Loucy (cell line): ENCODE results near the gene SNTB2.

Experiments
- H2AFZ ChIP-seq: fragments of 200-600 bp; sonication (generic); 2 replicates; pipeline ENCODE4 v1.6.0; 2016; ENCODE audit warnings: antibody characterized with exemption, mild to moderate bottlenecking, low read length, moderate library complexity
- H3F3A ChIP-seq: fragments of 200-600 bp; 2 replicates; pipeline ENCODE4 v1.6.0; 2016; ENCODE audit warnings: antibody characterized with exemption, low read depth, mild to moderate bottlenecking
- H3K27me3 ChIP-seq: fragments of 200-600 bp; sonication (generic); 2 replicates; pipeline ENCODE4 v1.6.1; 2014; ENCODE audit warnings: low read length, mild to moderate bottlenecking; ENCODE audit not compliant: insufficient read depth, poor library complexity, severe bottlenecking
- H3K36me3 ChIP-seq: fragments of 200-600 bp; sonication (generic); 2 replicates; pipeline ENCODE4 v1.6.1; 2016; ENCODE audit warnings: low read length; ENCODE audit not compliant: insufficient read depth
- H3K4me1 ChIP-seq: fragments of 200-600 bp; sonication (generic); 2 replicates; pipeline ENCODE4 v1.5.1; 2014; ENCODE audit warnings: low read length, mild to moderate bottlenecking; ENCODE audit not compliant: insufficient read depth, poor library complexity, severe bottlenecking
- H3K4me2 ChIP-seq: fragments of 200-600 bp; sonication (generic); 2 replicates; pipeline ENCODE4 v1.6.0; 2014; ENCODE audit warnings: antibody characterized with exemption, low read length, low read depth, mild to moderate bottlenecking; ENCODE audit not compliant: poor library complexity, severe bottlenecking
- H3K4me3 ChIP-seq: fragments of 200-600 bp; sonication (generic); 2 replicates; pipeline ENCODE4 v1.5.1; 2014; ENCODE audit warnings: low read length, mild to moderate bottlenecking, mixed read lengths; ENCODE audit not compliant: poor library complexity, severe bottlenecking
- H3K79me2 ChIP-seq: fragments of 200-600 bp; sonication (generic); 2 replicates; pipeline ENCODE4 v1.6.1; 2014; ENCODE audit warnings: low read length; ENCODE audit not compliant: insufficient read depth
- H3K9ac ChIP-seq: fragments of 200-600 bp; sonication (generic); 2 replicates; pipeline ENCODE4 v1.6.0; 2014; ENCODE audit warnings: mild to moderate bottlenecking, low read depth, low read length, moderate library complexity; ENCODE audit not compliant: poor library complexity, severe bottlenecking
- H3K9me2 ChIP-seq: fragments of 200-600 bp; sonication (generic); replicated peaks from 2 replicates; pipeline ENCODE4 v1.6.1; 2016; ENCODE audit warnings: low read depth, low read length, mixed read lengths
- H3K9me3 ChIP-seq: fragments of 200-600 bp; sonication (generic); 2 replicates; pipeline ENCODE4 v1.6.1; 2014; ENCODE audit warnings: mild to moderate bottlenecking, antibody characterized with exemption, low read length, low read depth; ENCODE audit not compliant: insufficient read depth
- H4K20me1 ChIP-seq: fragments of 200-600 bp; sonication (generic); 2 replicates; pipeline ENCODE4 v1.6.0; 2014; ENCODE audit warnings: antibody characterized with exemption, low read length, mild to moderate bottlenecking; ENCODE audit not compliant: insufficient read depth, poor library complexity, severe bottlenecking
- EZH2phosphoT487 ChIP-seq: fragments of 200-600 bp; IDR thresholded peaks from 2 replicates; pipeline ENCODE4 v1.6.1; 2018; ENCODE audit warnings: antibody characterized with exemption, mild to moderate bottlenecking, moderate library complexity, borderline replicate concordance
- TF ChIP-seq, protein P1 (sequence below): fragments of 200-600 bp; sonication (generic); conservative IDR thresholded peaks from 2 replicates; pipeline ENCODE4 v1.5.1; 2014; ENCODE audit warnings: mild to moderate bottlenecking, antibody characterized with exemption, low read length

Gene SNTB2

DNA sequence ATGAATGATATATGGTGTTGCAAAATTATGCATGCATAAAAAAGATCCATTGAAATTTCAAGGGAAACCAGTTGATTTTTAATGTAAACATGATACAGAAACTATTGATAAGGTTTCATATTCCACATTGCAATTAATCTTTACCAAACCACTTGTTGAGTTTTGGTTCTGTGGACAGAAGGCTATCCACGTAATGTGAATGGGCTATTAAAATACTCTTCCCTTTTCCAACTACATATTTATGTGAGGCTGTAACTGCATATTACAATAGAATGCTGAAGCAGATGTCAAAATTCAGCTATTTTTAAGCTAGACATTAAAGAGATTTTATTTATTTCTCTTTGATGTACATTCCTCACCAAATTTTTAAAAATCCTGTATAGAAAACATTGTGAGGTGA is 90.4 kb downstream of the SNTB2 start:
- Histone ChIP-seq H3K4me2 (no peak overlapping the region), H3K27me3 (no peaks in the 10 kb centered on the region), H3K4me1 (no peaks in the 10 kb centered on the region), H3K4me3 (no peak overlapping the region), H3K9ac (no peak overlapping the region), H4K20me1 (no peaks in the 10 kb centered on the region), H2AFZ (no peak overlapping the region), H3K36me3 (peaks cover under 1% of the 10 kb centered on the region; the same call in 1 of the 2 replicates), H3K9me3 (no peaks in the 10 kb centered on the region), H3K9me2 (no peaks in the 10 kb centered on the region), H3K79me2 (no peaks in the 10 kb centered on the region), H3F3A (no peaks in the 10 kb centered on the region)
- TF ChIP-seq EZH2phosphoT487 = no peak
- TF ChIP-seq, protein P1, sequence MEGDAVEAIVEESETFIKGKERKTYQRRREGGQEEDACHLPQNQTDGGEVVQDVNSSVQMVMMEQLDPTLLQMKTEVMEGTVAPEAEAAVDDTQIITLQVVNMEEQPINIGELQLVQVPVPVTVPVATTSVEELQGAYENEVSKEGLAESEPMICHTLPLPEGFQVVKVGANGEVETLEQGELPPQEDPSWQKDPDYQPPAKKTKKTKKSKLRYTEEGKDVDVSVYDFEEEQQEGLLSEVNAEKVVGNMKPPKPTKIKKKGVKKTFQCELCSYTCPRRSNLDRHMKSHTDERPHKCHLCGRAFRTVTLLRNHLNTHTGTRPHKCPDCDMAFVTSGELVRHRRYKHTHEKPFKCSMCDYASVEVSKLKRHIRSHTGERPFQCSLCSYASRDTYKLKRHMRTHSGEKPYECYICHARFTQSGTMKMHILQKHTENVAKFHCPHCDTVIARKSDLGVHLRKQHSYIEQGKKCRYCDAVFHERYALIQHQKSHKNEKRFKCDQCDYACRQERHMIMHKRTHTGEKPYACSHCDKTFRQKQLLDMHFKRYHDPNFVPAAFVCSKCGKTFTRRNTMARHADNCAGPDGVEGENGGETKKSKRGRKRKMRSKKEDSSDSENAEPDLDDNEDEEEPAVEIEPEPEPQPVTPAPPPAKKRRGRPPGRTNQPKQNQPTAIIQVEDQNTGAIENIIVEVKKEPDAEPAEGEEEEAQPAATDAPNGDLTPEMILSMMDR = no peak

DNA sequence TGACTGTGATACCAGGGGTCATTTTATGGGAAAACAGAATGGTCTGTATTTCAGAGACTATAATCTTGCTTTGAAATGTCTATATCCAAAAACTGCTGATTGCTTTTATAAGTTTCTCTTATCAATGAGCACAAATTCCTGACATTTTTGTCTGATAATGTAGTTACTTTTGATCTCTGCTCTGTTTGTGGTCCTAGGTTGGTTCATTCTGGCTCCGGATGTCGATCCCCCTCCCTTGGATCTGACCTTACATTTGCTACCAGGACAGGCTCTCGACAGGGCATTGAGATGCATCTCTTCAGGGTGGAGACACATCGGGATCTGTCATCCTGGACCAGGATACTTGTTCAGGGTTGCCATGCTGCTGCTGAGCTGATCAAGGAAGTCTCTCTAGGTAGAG is 96.9 kb downstream of the SNTB2 start:
- Histone ChIP-seq H3K36me3 (peaks cover 14% of the 10 kb centered on the region), H3K4me1 (no peaks in the 10 kb centered on the region), H2AFZ (no peak overlapping the region), H4K20me1 (no peaks in the 10 kb centered on the region), H3K4me2 (no peak overlapping the region), H3K9me2 (no peaks in the 10 kb centered on the region), H3K27me3 (no peaks in the 10 kb centered on the region), H3K9ac (no peak overlapping the region), H3K9me3 (no peaks in the 10 kb centered on the region), H3F3A (no peaks in the 10 kb centered on the region), H3K79me2 (no peaks in the 10 kb centered on the region), H3K4me3 (no peak overlapping the region)
- TF ChIP-seq EZH2phosphoT487 = no peak
- TF ChIP-seq, protein P1 = no peak

DNA sequence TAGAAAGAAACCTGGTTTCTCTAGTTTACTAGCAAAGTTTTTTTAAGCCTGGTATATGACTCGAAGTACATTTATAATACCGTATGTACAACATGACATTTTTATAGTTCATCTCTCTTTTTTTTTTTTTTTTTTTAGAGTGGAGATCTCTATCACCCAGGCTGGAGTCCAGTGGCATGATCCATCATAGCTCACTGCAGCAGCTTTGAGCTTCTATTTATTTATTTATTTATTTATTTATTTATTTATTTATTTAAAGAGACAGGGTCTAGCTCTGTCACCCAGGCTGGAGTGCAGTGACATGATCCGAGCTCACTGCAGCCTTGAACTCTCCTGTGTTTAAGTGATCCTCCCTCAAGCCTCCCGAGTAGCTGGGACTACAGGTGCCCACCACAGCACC is 98.3 kb downstream of the SNTB2 start:
- no peaks in the 10 kb centered on the region for H3K27me3 ChIP-seq
- no peaks in the 10 kb centered on the region for H3K4me1 ChIP-seq
- H3K4me2 ChIP-seq = no peak overlapping the region
- H3K36me3 ChIP-seq = peaks cover 14% of the 10 kb centered on the region
- no peak overlapping the region for H3K4me3 ChIP-seq
- no peaks in the 10 kb centered on the region for H3K79me2 ChIP-seq
- H4K20me1 ChIP-seq = no peaks in the 10 kb centered on the region
- no peaks in the 10 kb centered on the region for H3K9me3 ChIP-seq
- H3K9ac ChIP-seq = no peak overlapping the region
- TF ChIP-seq, protein P1 = no peak
- TF ChIP-seq EZH2phosphoT487 = no peak
- H2AFZ ChIP-seq = no peak overlapping the region
- no peaks in the 10 kb centered on the region for H3F3A ChIP-seq
- no peaks in the 10 kb centered on the region for H3K9me2 ChIP-seq
